Measurements from ENCODE around the gene NR2E3. TPM values are rescaled to one million over a fixed set of nuclear protein-coding genes. Genes with fewer than 3 reads are reported as not detected.
"Not testable (repeated sequence)": the region's sequence is repeated elsewhere in the genome, so short reads cannot be mapped to it uniquely, and the experiment has no call there.

NR2E3 gene
- total RNA-seq, 1 donor from 2014 or later: 0.79 TPM

GRCh38 chr15:71815301-71815700 is 4.9 kb downstream of the NR2E3 start:
- DNase-seq: no peak

- no peak for DNase-seq
These were observed 7.0 kb downstream of the NR2E3 start for GRCh38 chr15:71817351-71817750.

- DNase-seq: no peak
These were observed 9.8 kb downstream of the NR2E3 start for GRCh38 chr15:71820127-71820526.

- DNase-seq: no peak
These were observed 11.3 kb downstream of the NR2E3 start for GRCh38 chr15:71821547-71822129.

GRCh38 chr15:71822890-71823630 is 12.7 kb downstream of the NR2E3 start:
- DNase-seq: no peak

GRCh38 chr15:71823801-71824200 is 13.4 kb downstream of the NR2E3 start:
- DNase-seq: peak; percentile 31

- no peak for DNase-seq
These were observed 14.8 kb downstream of the NR2E3 start for GRCh38 chr15:71825021-71825730.

GRCh38 chr15:71826196-71826595 is 15.8 kb downstream of the NR2E3 start:
- DNase-seq: no peak

GRCh38 chr15:71830981-71831380 is 20.6 kb downstream of the NR2E3 start:
- DNase-seq: no peak

- no peak for DNase-seq
These were observed 31.2 kb downstream of the NR2E3 start for GRCh38 chr15:71841563-71841962.

- DNase-seq: no peak
These were observed 34.6 kb downstream of the NR2E3 start for GRCh38 chr15:71844916-71845315.

- no peak for DNase-seq
These were observed 43.2 kb downstream of the NR2E3 start for GRCh38 chr15:71853543-71853942.

- not testable (repeated sequence) for DNase-seq
These were observed 47.9 kb downstream of the NR2E3 start for GRCh38 chr15:71858232-71858631.

Small RNA genes lying within 50 kb of the gene (small RNA-seq; reads per million reads assigned to genes)
- not detected for gene RNA5SP399 (ENCODE audit: low replicate concordance)
